ENCODE measurements around the gene CCDC77. TPM values are rescaled to one million over a fixed set of nuclear protein-coding genes. Genes with fewer than 3 reads are reported as not detected.

The CCDC77 gene
- total and polyA plus RNA-seq, 2 experiments from 2014 or later, result 24.7 to 26.7 TPM

- no peaks in the 10 kb centered on the region for H3K79me2 ChIP-seq (replicated peaks; ENCODE audit: insufficient read depth)
- no peaks in the 10 kb centered on the region for H3K4me1 ChIP-seq (ENCODE audit: insufficient read depth)
- no peak overlapping the region for H2AFZ ChIP-seq
- H4K20me1 ChIP-seq (replicated peaks; ENCODE audit: insufficient read depth), result 0 out of 2 replicates have a peak, but pooled peaks cover 6% of the 10 kb centered on the region
- peaks cover 37% of the 10 kb centered on the region; the same call in 2 of the 3 replicates for H3K9me3 Mint-ChIP-seq
- H3K27ac ChIP-seq (ENCODE audit: low read depth), result no peak overlapping the region
- ATAC-seq (no peak), DNase-seq (ENCODE audit: low spot score) (no peak)
- peaks cover 33% of the 10 kb centered on the region for H3K36me3 ChIP-seq (ENCODE audit: insufficient read depth)
- no peak overlapping the region for H3K4me3 ChIP-seq
- no peak overlapping the region for H3K4me2 ChIP-seq
- H3K4me3 Mint-ChIP-seq, result no peak overlapping the region
- H3K9me2 ChIP-seq (ENCODE audit: insufficient read depth), result 0 out of 2 replicates have a peak, but pooled peaks cover 5% of the 10 kb centered on the region
- H3K4me1 Mint-ChIP-seq, result no peaks in the 10 kb centered on the region
- TF ChIP-seq EZH2 (IDR thresholded peaks at IDR 0.05; ENCODE audit: low read depth, unreplicated experiment) (no peak), ZNF114 (CRISPR knock-in tag; IDR thresholded peaks at IDR 0.05) (no peak), JUNB (IDR thresholded peaks at IDR 0.05; ENCODE audit: unreplicated experiment) (no peak), POLR2AphosphoS5 (IDR thresholded peaks at IDR 0.05; ENCODE audit: low read depth) (no peak), EZH2phosphoT487 (IDR thresholded peaks at IDR 0.05; ENCODE audit: unreplicated experiment) (no peak), CREB1 (CRISPR knock-in tag; IDR thresholded peaks at IDR 0.05; ENCODE audit: low read depth) (no peak), ZNF331 (CRISPR knock-in tag; IDR thresholded peaks at IDR 0.05; ENCODE audit: low read depth) (no peak), NANOG (IDR thresholded peaks at IDR 0.05; ENCODE audit: borderline replicate concordance) (no peak), CTCF (conservative IDR thresholded peaks at IDR 0.05; ENCODE audit: low read depth in 2 of 2) (no peak), REST (IDR thresholded peaks at IDR 0.05; ENCODE audit: unreplicated experiment) (no peak), STAT1 (IDR thresholded peaks at IDR 0.05; ENCODE audit: unreplicated experiment) (no peak), ETS1 (IDR thresholded peaks at IDR 0.05) (no peak), ZNF462 (CRISPR knock-in tag; IDR thresholded peaks at IDR 0.05) (no peak)
- no peaks in the 10 kb centered on the region for H3K27me3 Mint-ChIP-seq (ENCODE audit: insufficient read depth, low read depth, poor library complexity)
- H3K36me3 Mint-ChIP-seq (ENCODE audit: low read depth), result peaks cover 96% of the 10 kb centered on the region
- H3K27me3 ChIP-seq (ENCODE audit: insufficient read depth), result no peaks in the 10 kb centered on the region
- H3K27ac Mint-ChIP-seq, result no peak overlapping the region
- no peaks in the 10 kb centered on the region for H3F3A ChIP-seq (replicated peaks; ENCODE audit: low read depth)
Measured at GRCh38 chr12:367972-368371, 33.5 kb upstream of the CCDC77 start.

Measured in GM23338 (cell line).